Activated CD4-positive, alpha-beta T cell treated with anti-CD3 and anti-CD28 coated beads, Interleukin-2, amount 50 U/mL, for 16 hours (primary cell): ENCODE data around the gene NRG3.

Experiments
- DNase-seq: peaks from one replicate; pipeline ENCODE4 v3.0.0-alpha.2; 2020

NRG3 gene

DNA sequence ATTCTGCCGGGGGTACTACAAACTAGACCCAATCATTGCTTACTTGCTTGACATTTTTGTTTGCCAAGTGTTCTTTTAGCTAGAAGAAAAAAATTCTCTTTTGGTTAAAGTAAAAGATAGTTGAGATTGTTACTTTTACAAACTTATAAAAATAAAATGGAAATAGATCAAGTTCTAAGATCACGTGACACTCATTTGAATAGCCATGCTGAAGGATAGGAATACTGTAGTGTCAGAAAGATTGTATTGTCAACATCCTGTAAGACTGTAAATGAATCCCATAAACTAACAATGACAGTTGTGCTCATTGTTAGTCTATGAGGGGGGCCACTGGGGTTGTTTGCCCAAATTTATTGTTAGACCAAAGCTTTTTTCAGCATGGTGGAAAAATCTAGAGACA, 10.5 kb downstream of the NRG3 start:
- DNase-seq, result no peak

GRCh38 chr10:81886939-81887338, 11.9 kb downstream of the NRG3 start:
- DNase-seq, result no peak

GRCh38 chr10:81889181-81889769, 14.3 kb downstream of the NRG3 start:
- no peak for DNase-seq

GRCh38 chr10:81894616-81895015, 19.6 kb downstream of the NRG3 start:
- no peak for DNase-seq

DNA sequence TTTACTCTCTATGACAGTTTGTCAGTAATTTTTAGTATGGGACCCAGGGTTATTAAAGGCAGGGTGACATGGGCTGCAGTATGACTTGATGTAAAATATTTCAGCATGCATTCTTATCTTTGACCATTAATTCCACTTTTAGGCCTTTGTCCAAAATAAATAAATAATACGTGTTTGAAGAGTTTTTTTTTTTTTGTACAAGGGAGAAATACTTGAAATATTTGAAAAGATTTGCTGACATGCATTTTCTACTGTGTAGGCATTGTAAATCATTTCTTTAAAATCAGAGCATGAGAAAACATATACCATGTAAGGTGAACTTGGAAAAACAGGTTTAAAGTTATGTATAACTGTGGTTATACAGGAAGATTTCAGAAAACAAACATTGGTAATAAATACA, 23.5 kb downstream of the NRG3 start:
- DNase-seq, result no peak

- no peak for DNase-seq
Measured at GRCh38 chr10:81900989-81901388, 26.0 kb downstream of the NRG3 start.

GRCh38 chr10:81903472-81903871, 28.5 kb downstream of the NRG3 start:
- DNase-seq, result no peak

GRCh38 chr10:81905161-81905560, 30.2 kb downstream of the NRG3 start:
- DNase-seq, result no peak

DNA sequence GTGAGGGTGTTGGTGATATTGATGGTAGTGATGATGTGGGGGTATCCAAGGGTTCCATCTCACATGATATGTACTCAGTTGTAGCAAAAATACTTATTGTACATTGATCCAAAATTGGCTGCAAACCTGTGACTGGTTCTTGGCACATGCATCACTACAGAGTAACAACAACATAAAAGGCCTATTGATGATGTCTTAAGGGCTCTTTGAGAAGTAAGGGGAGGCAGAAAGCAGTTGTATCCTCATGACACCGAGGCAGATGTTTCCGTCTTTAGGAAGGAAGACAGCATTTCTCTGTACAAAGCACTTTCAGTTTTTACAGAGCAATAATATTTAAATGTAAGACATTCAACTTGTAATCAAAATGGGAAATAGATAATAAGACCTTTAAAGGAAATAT, 34.5 kb downstream of the NRG3 start:
- no peak for DNase-seq

DNA sequence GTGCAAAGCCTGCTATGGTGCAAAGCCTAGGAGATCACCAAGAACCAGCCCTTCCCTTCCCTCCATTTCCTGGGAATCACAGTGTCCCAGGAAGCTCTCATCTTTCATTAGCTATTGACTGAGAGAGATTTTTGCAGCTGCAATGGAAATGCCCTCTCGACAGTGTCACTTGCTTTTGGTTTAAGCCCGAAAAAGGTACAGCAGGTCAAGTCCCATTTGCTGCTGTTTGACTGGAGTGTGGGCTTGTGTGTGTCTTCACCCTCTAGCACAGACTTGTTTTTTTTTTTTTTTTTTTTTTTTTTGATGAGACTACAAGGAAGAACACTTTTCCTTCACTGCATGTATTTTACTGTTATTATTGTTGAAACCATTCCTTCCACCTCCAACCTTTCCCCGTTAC, 36.3 kb downstream of the NRG3 start:
- no peak for DNase-seq

DNA sequence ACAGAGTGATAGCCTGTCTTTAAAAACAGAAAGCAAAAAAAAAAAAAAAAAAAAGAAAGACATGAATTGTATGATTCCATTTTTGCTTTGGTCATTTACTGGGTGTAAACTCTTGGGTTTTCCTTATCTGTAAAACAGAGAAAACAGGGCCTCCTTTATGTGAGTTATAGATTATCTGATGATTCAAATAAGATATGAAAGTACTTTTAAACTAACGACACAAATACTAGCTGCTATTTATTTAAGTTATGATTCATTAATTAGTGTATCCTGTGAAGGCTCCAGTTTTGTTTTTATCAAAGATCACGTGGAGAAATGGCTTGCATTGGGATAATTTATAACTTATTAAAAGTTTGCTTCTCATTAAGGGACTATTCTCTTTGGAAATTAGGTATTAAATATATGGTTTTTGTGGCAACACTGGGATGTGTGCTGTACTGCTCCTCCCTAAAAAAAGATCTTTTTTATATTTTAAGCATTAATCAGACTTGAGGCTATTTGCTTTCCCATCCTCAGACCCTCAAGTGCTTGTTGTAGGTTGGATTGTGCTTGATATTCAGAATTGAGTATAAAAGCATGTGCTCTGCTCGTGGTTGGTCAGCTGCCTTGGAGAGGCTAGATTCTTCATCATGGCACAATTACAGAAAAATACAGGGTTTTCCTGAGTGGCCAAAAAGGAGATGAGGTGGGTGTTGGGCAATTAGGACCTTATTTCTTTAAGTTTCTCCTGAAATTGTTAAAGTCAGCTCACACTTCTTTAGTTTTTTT, 39.9 kb downstream of the NRG3 start:
- no peak for DNase-seq

DNA sequence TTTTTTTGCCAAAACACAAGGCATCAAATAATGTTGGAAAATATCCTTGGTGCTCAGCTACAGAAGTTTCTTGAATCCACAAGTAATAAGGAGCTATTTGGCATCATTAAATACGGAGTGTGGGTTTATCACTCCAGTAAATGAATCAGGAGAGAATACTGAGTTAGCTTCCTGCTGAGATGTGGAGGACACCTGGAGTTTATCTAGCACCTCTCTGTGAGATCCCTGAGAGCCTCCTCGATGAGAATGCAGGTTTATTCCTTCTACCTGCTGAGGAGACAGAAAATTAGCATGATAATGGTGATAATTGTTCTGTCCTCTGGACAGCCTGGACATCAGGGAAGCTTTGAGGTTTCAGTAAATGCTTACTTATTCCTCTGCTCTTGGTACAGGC, 40.5 kb downstream of the NRG3 start:
- DNase-seq, result no peak

- no peak for DNase-seq
Measured at GRCh38 chr10:81917666-81918065, 42.7 kb downstream of the NRG3 start.

DNA sequence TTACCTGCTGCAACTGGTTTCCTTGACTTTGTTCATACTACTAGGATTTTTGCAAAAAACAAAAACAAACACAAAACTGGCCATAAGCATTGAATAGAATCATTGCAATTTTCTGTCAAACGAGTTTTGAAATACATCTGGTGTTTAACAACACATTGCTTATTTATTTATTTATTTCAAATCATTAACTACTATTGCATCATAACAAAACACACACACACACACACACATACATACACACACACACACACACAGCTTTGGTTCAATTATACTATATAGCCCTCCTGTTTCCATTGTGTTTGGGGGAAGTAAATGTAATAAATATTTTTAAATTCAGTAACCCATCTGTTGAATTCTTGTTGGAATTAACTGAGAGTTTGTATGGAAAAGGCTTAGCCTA, 43.8 kb downstream of the NRG3 start:
- DNase-seq, result no peak

- DNase-seq, result peak; percentile 3
Measured at GRCh38 chr10:81920213-81920829, 45.3 kb downstream of the NRG3 start.

DNA sequence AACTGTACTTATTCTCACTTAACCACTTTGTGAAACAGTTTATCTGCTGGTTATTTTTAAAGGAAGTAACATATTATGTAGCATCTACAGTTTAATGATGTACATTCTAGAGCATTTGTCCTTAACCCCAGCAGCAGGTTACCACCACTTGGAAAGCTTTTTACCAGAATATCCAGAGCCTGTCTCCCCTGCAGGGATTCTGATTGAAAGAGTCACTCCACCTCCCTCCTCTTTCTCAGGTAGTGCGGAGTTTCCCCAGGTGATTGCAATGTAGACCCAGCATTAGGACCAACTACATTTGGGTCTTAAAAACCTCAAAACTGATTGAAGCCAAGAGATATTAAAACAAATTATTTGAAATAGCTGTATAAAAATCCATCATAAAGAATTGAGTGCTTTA, 53.1 kb downstream of the NRG3 start:
- DNase-seq, result no peak

GRCh38 chr10:81943583-81943982, 68.6 kb downstream of the NRG3 start:
- DNase-seq, result no peak

DNA sequence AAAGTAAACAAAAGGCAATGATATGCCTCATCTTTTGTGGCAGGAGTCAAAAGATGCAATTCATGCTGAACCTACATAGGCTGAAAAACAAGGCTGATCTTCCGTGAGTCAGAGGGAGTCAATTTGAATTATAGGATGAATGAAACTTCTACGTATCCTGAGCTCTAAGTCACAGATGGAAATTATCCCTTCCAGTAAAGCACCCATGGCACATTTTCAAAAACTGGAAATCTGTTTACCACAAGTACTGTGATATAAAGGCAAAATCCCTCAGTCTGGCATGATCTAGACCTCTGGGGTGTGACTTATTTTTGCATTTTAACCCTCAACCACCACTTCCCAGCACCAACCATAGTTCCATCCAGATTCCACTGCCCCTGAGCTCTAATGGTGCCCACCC, 69.6 kb downstream of the NRG3 start:
- no peak for DNase-seq

- no peak for DNase-seq
Measured at GRCh38 chr10:81949283-81949682, 74.3 kb downstream of the NRG3 start.

GRCh38 chr10:81950358-81950757, 75.4 kb downstream of the NRG3 start:
- DNase-seq, result no peak

DNA sequence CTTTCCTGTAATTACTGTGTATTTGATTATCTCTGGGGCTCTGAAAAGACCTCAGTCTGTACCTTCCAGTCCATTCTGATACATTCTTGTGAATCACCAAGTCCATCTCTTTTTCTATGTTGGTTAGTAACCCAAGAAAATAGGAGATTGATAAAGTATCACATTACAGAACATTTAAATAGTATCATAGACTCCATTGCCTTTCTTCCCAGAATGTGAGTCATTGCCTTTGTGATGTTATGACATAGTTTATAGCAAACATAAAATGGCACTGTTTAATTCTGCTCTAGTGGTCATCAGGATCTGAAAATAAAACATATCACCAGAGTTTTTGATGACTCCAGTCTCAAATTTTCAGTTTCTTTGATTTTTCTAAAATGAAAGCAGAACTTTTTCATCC, 78.4 kb downstream of the NRG3 start:
- DNase-seq, result no peak

DNA sequence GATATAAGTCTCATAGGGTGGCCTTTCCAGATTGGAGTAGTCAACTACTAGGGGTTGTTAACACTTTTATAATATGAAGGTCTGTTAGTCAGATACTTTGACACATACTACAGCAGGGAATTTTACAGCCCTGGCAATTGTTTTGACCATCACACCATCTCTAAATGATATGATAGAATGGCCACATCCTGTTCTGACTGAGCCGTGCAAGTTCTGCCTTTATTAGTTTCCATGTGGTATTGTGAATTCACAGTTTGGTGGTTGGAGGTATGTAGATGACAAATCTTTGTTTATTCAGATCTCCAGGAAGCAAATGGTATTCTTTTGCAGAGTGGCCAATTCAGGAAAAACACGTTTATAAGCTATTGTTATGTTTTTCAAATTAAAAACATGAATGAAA, 83.0 kb downstream of the NRG3 start:
- no peak for DNase-seq

DNA sequence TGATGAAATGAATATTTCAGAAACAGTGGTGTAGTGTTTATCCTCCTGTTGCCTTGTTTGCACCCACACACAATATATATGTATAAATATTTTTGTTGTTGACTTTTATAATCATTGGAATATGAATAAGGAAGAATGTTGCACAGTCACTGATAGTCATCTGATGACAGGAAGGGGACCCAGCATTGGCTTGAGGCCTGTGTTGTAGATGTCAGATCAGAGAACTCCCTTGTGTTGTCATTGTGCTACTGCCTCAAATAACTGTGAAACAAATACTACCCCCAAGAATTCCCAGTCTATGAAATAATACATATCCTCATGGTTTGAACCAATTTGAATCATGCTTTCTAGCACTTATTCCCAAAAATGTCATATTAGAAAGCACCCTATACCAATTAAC, 84.0 kb downstream of the NRG3 start:
- no peak for DNase-seq

DNA sequence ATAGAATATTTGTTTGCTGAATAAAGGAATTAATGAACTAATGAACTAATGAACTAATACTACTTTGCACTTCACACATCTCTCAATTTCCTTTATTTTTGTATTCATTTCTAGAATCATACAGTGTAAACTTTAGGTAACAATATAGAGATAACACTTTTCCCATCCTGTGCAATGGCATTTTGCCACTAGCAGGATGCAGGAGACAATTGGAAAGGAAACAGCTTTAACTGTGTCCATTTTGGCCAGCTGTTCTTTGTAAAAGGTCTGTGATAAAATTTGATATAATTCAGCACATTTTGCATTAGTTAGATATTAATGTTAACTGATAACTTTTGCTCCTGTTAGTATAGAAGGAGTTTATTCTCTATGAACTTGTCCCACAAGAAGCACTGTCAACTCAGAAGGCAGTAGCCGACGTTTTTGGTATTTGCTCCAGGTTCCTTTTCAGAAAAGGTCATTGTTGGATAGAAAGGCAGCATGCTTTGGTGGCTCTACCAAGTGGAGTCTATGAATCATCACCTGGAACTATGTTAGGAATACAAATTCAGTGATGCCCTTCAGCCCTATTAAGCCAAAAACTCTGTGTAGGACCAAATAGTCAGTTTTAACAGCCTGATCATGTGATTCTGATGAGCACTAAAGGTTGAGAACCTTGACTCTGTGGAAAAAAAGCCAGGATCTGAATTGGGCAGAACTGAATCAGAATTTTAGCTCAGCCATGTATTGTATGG, 86.6 kb downstream of the NRG3 start:
- DNase-seq, result no peak
